IMR-90 (cell line): ENCODE measurements around the gene MCF2L. TPM values are rescaled to one million over a fixed set of nuclear protein-coding genes. Genes with fewer than 3 reads are reported as not detected.

Experiments used
- ATAC-seq: fragments of 200-7000 bp; cut with Tn5 transposase; 2 replicates; pipeline ENCODE4 v1.9.1; 2020; ENCODE audit warnings: low read depth, mild to moderate bottlenecking, moderate library complexity
- BruUV-seq: library from RNA; stranded (reverse); fragments of 400-500 nt; replicated peaks from 2 replicates; lab custom pipeline; 2021; lab: Mats Ljungman, UMichigan
- CTCF ChIA-PET: fragments of 300-600 bp; formaldehyde crosslinking; extraction: SDS; loops from one replicate; lab custom pipeline; 2021; ENCODE audit warnings: antibody characterized with exemption; lab: Yijun Ruan, JAX
- POLR2A ChIA-PET: fragments of 300-600 bp; sonication (Branson Sonifier 250); formaldehyde crosslinking; loops from one replicate; lab custom pipeline; 2022; ENCODE audit warnings: antibody characterized with exemption; ENCODE audit not compliant: unreplicated experiment; lab: Charles Lee
- DNase-seq: peaks from one replicate; pipeline ENCODE4 v3.0.0; 2013
- H2AFZ ChIP-seq: replicated peaks from 2 replicates; pipeline ENCODE3; 2013; ENCODE audit warnings: low read length, mild to moderate bottlenecking; ENCODE audit not compliant: poor library complexity
- H2AK5ac ChIP-seq: 2 replicates; pipeline ENCODE4 v1.6.1; 2013; ENCODE audit warnings: low read depth, low read length, inconsistent platforms
- H2AK9ac ChIP-seq: replicated peaks from 2 replicates; pipeline ENCODE3; 2013; ENCODE audit warnings: mild to moderate bottlenecking, low read depth, low read length, moderate library complexity; ENCODE audit not compliant: poor library complexity
- H2BK120ac ChIP-seq: 2 replicates; pipeline ENCODE4 v1.6.1; 2013; ENCODE audit warnings: low read depth, low read length, inconsistent platforms
- H2BK15ac ChIP-seq: 3 replicates; pipeline ENCODE4 v1.6.1; 2013; ENCODE audit warnings: low read depth, low read length, inconsistent platforms
- H2BK20ac ChIP-seq: 2 replicates; pipeline ENCODE4 v1.6.1; 2013; ENCODE audit warnings: low read depth, mild to moderate bottlenecking, inconsistent platforms, low read length, moderate library complexity
- H2BK5ac ChIP-seq: 2 replicates; pipeline ENCODE4 v1.6.1; 2013; ENCODE audit warnings: mild to moderate bottlenecking, low read depth, low read length, inconsistent platforms; ENCODE audit not compliant: poor library complexity, severe bottlenecking
- H3K14ac ChIP-seq: replicated peaks from 2 replicates; pipeline ENCODE4 v1.6.1; 2013; ENCODE audit warnings: low read depth, low read length, inconsistent platforms
- H3K18ac ChIP-seq: 2 replicates; pipeline ENCODE4 v1.6.1; 2013; ENCODE audit warnings: low read depth, low read length, control low read depth
- H3K23ac ChIP-seq: 2 replicates; pipeline ENCODE4 v1.6.1; 2013; ENCODE audit warnings: low read depth, low read length, inconsistent platforms
- H3K27ac ChIP-seq: 2 replicates; pipeline ENCODE4 v1.5.1; 2013; ENCODE audit warnings: mild to moderate bottlenecking, control low read depth, low read length; ENCODE audit not compliant: insufficient read depth
- H3K27me3 ChIP-seq: 2 replicates; pipeline ENCODE4 v1.6.1; 2013; ENCODE audit warnings: low read length; ENCODE audit not compliant: control insufficient read depth, insufficient read depth
- H3K36me3 ChIP-seq: 2 replicates; pipeline ENCODE4 v1.6.1; 2013; ENCODE audit warnings: low read length, mixed read lengths; ENCODE audit not compliant: control insufficient read depth, insufficient read depth
- H3K4ac ChIP-seq: 2 replicates; pipeline ENCODE4 v1.6.1; 2013; ENCODE audit warnings: low read depth, low read length, inconsistent platforms
- H3K4me1 ChIP-seq: 2 replicates; pipeline ENCODE4 v1.6.1; 2013; ENCODE audit warnings: low read length, mixed read lengths; ENCODE audit not compliant: control insufficient read depth, insufficient read depth
- H3K4me2 ChIP-seq: 2 replicates; pipeline ENCODE4 v1.6.1; 2013; ENCODE audit warnings: low read depth, mild to moderate bottlenecking, control low read depth, low read length, moderate library complexity
- H3K4me3 ChIP-seq: 2 replicates; pipeline ENCODE4 v1.5.1; 2013; ENCODE audit warnings: low read depth, mild to moderate bottlenecking, control low read depth, low read length, moderate library complexity; ENCODE audit not compliant: insufficient read depth
- H3K56ac ChIP-seq: 2 replicates; pipeline ENCODE4 v1.6.1; 2013; ENCODE audit warnings: low read length, inconsistent platforms; ENCODE audit not compliant: insufficient read depth; ENCODE audit errors: extremely low read depth
- H3K79me1 ChIP-seq, 2 experiments: 2 replicates each; pipeline ENCODE4 v1.6.1; 2013; ENCODE audit warnings: low read length in 2 of 2, inconsistent platforms in 1 of 2, low read depth in 1 of 2
- H3K9ac ChIP-seq: 2 replicates; pipeline ENCODE4 v1.6.1; 2013; ENCODE audit warnings: low read depth, low read length, control low read depth
- H3K9me1 ChIP-seq: 2 replicates; pipeline ENCODE4 v1.6.1; 2013; ENCODE audit warnings: low read length, inconsistent platforms; ENCODE audit not compliant: insufficient read depth
- H3K9me3 ChIP-seq: 2 replicates; pipeline ENCODE4 v1.6.1; 2013; ENCODE audit warnings: low read length; ENCODE audit not compliant: control insufficient read depth, insufficient read depth
- H4K20me1 ChIP-seq: 2 replicates; pipeline ENCODE4 v1.6.1; 2013; ENCODE audit warnings: low read length, inconsistent platforms; ENCODE audit not compliant: insufficient read depth
- H4K5ac ChIP-seq: 2 replicates; pipeline ENCODE4 v1.6.1; 2013; ENCODE audit warnings: mild to moderate bottlenecking, low read depth, low read length, control low read depth
- H4K8ac ChIP-seq, 2 experiments: 2 replicates each; pipeline ENCODE4 v1.6.1; 2013; ENCODE audit warnings: low read depth in 2 of 2, low read length in 2 of 2, control low read depth in 1 of 2, inconsistent platforms in 1 of 2
- H4K91ac ChIP-seq: 2 replicates; pipeline ENCODE4 v1.6.1; 2013; ENCODE audit warnings: low read depth, low read length, inconsistent platforms; ENCODE audit not compliant: insufficient read depth
- RAD21 ChIP-seq: IDR thresholded peaks from 2 replicates; pipeline ENCODE4 v1.6.1; 2012; ENCODE audit warnings: low read length, improper control_type of control experiment
- WGBS, 2 experiments: methylation state at CpG; one replicate each; pipeline versions ENCODE4 v1.1.5 to v1.1.7; 2013; ENCODE audit warnings: missing lambda C conversion rate in 2 of 2; ENCODE audit not compliant: insufficient read length in 1 of 2; ENCODE audit errors: extremely low coverage in 2 of 2; 5-methylcytosine and 5-hydroxymethylcytosine counted together
- dilution Hi-C: fragments of 300-500 bp; cut with HindIII; formaldehyde crosslinking; loops from one replicate; pipeline ENCODE4 v1.14.3; 2018; ENCODE audit warnings: low sequenced_read_pairs; ENCODE audit not compliant: unreplicated experiment
- in situ Hi-C: fragments of 300-500 bp; cut with MboI; formaldehyde crosslinking; loops from 3 replicates; pipeline ENCODE4 v1.14.3; 2019; ENCODE audit warnings: low sequenced_read_pairs, inconsistent platforms, mixed read lengths
- intact Hi-C: fragments of 100-400 bp; cut with micrococcal nuclease; formaldehyde crosslinking; loops from 2 replicates; pipeline ENCODE4 v1.10.0; 2022
- polyA plus RNA-seq, 3 experiments: library from polyadenylated mRNA; depleted of rRNA; stranded (reverse); fragments of >200 nt; gene quantifications; 2 replicates each; pipeline ENCODE4 v1.2.3, GENCODE V29; 2012; ENCODE audit warnings: low replicate concordance in 1 of 3
- total RNA-seq: library from RNA; depleted of rRNA; stranded (reverse); fragments of >200 nt; gene quantifications from 2 replicates; pipeline ENCODE4 v1.2.3, GENCODE V29; 2012

The MCF2L gene
- total and polyA plus RNA-seq, 2 of the 4 experiments (the other 2 are of a cell fraction), result 0.18 TPM; not detected in 1

- H3K18ac ChIP-seq, result no peak overlapping the region
- no peak overlapping the region for H3K4me2 ChIP-seq
- ChIA-PET POLR2A (no interaction called here), CTCF (no interaction called here)
- no peaks in the 10 kb centered on the region for H3K36me3 ChIP-seq
- intact Hi-C loops (no loop called here), in situ Hi-C loops (no loop called here), dilution Hi-C loops (no loop called here)
- H3K4me3 ChIP-seq, result no peak overlapping the region
- H2BK5ac ChIP-seq, result no peak overlapping the region
- 0 out of 2 replicates have a peak, but pooled peaks cover 4% of the 10 kb centered on the region for H3K9me1 ChIP-seq
- H4K20me1 ChIP-seq, result no peaks in the 10 kb centered on the region
- H3K79me1 ChIP-seq, result no peaks in the 10 kb centered on the region
- no peak overlapping the region for H2AK9ac ChIP-seq
- H3K4me1 ChIP-seq, result no peaks in the 10 kb centered on the region
- no peak overlapping the region for H3K56ac ChIP-seq
- no peak overlapping the region for H3K9ac ChIP-seq
- no TSS peak for BruUV-seq
- no peak overlapping the region for H2BK120ac ChIP-seq
- WGBS, 2 experiments, result 77% methylated on average over 23 of the region's 29 CpGs; no CpG with 5 or more reads in 1 of the 2 experiments
- H3K23ac ChIP-seq, result no peak overlapping the region
- H2BK20ac ChIP-seq, result no peak overlapping the region
- H3K14ac ChIP-seq, result no peak overlapping the region
- H2AFZ ChIP-seq, result no peak overlapping the region
- H3K4ac ChIP-seq, result no peak overlapping the region
- no peaks in the 10 kb centered on the region for H3K9me3 ChIP-seq
- ATAC-seq (no peak), DNase-seq (peak; percentile 5)
- H2BK15ac ChIP-seq, result no peak overlapping the region
- no peak overlapping the region for H4K8ac ChIP-seq
- H3K27ac ChIP-seq, result no peak overlapping the region
- no peak overlapping the region for H4K5ac ChIP-seq
- no peak for TF ChIP-seq RAD21
- peaks cover 10% of the 10 kb centered on the region for H3K27me3 ChIP-seq
- no peak overlapping the region for H2AK5ac ChIP-seq
- no peak overlapping the region for H4K91ac ChIP-seq
Observed at GRCh38 chr13:113065406-113066141, 96.6 kb downstream of the MCF2L start.
